GM12878 (cell line): ENCODE data around the gene IL17RB. TPM values are rescaled to one million over a fixed set of nuclear protein-coding genes. Genes with fewer than 3 reads are reported as not detected.

ENCODE experiments used
- ATAC-seq: fragments of 200-7000 bp; cut with Tn5 transposase; 3 replicates; pipeline ENCODE4 v1.9.1; 2020; ENCODE audit warnings: mild to moderate bottlenecking, moderate library complexity
- BruUV-seq: library from RNA; stranded (reverse); fragments of 400-500 nt; replicated peaks from 2 replicates; lab custom pipeline; 2021; lab: Mats Ljungman, UMichigan
- CTCF ChIA-PET: fragments of 300-600 bp; sonication (Branson Sonifier 250); formaldehyde crosslinking; extraction: SDS; loops from one replicate; lab custom pipeline; 2021; ENCODE audit warnings: inconsistent platforms; lab: Yijun Ruan, JAX
- POLR2A ChIA-PET: fragments of 350-600 bp; formaldehyde crosslinking; extraction: SDS; loops from one replicate; lab custom pipeline; 2021; ENCODE audit warnings: inconsistent platforms; lab: Charles Lee
- RAD21 ChIA-PET: fragments of 300-600 bp; sonication (Branson Sonifier 250); formaldehyde crosslinking; loops from one replicate; lab custom pipeline; 2023; ENCODE audit warnings: antibody characterized with exemption; ENCODE audit not compliant: unreplicated experiment; lab: Charles Lee
- SMC1A ChIA-PET: fragments of 300-600 bp; sonication (Branson Sonifier 250); formaldehyde crosslinking; loops from one replicate; lab custom pipeline; 2023; ENCODE audit not compliant: unreplicated experiment, uncharacterized antibody; lab: Charles Lee
- DNase-seq: peaks from one replicate; pipeline ENCODE4 v3.0.0-alpha.2; 2011; ENCODE audit warnings: low read depth, low spot score
- FAIRE-seq: peaks from 3 replicates; lab custom pipeline; 2011; peaks lifted over from hg19 to GRCh38; lab: Jason Lieb, UNC
- H2AFZ ChIP-seq: 2 replicates; pipeline ENCODE4 v1.6.0; 2011; ENCODE audit warnings: low read depth, low read length, control low read depth; ENCODE audit not compliant: control insufficient read depth
- H3K27ac ChIP-seq: 2 replicates; pipeline ENCODE4 v1.5.1; 2011; ENCODE audit warnings: control low read depth; ENCODE audit not compliant: control insufficient read depth, insufficient read depth
- H3K27me3 ChIP-seq, 2 experiments: replicated peaks in 1 of 2; 2 replicates each; pipeline versions ENCODE4 v1.6.0 to v1.6.1; 2011; ENCODE audit warnings: low read length in 1 of 2; ENCODE audit not compliant: control insufficient read depth in 2 of 2, insufficient read depth in 2 of 2
- H3K36me3 ChIP-seq, 2 experiments: 2 replicates each; pipeline ENCODE4 v1.5.1; 2011; ENCODE audit warnings: low read length in 1 of 2; ENCODE audit not compliant: control insufficient read depth in 2 of 2, insufficient read depth in 2 of 2
- H3K4me1 ChIP-seq: 2 replicates; pipeline ENCODE4 v1.6.1; 2011; ENCODE audit warnings: mild to moderate bottlenecking, low read length, moderate library complexity, mixed read lengths; ENCODE audit not compliant: control insufficient read depth, insufficient read depth
- H3K4me2 ChIP-seq: 2 replicates; pipeline ENCODE4 v1.6.0; 2011; ENCODE audit warnings: control low read depth; ENCODE audit not compliant: control insufficient read depth, insufficient read depth
- H3K4me3 ChIP-seq: fragments of 200-600 bp; sonication (generic); 2 replicates; pipeline ENCODE4 v1.5.1; 2016
- H3K79me2 ChIP-seq: 2 replicates; pipeline ENCODE4 v1.6.0; 2011; ENCODE audit warnings: low read length; ENCODE audit not compliant: control insufficient read depth, insufficient read depth
- H3K9ac ChIP-seq: 2 replicates; pipeline ENCODE4 v1.8.0; 2011; ENCODE audit warnings: low read length, control low read depth, mixed read lengths; ENCODE audit not compliant: control insufficient read depth, insufficient read depth
- H3K9me3 ChIP-seq: replicated peaks from 3 replicates; pipeline ENCODE4 v1.5.1; 2011; ENCODE audit warnings: mild to moderate bottlenecking, low read length; ENCODE audit not compliant: control insufficient read depth, insufficient read depth
- H4K20me1 ChIP-seq: 2 replicates; pipeline ENCODE4 v1.6.0; 2011; ENCODE audit not compliant: control insufficient read depth, insufficient read depth
- ATF2 ChIP-seq: IDR thresholded peaks from 2 replicates; pipeline ENCODE4 v1.6.1; 2012; ENCODE audit warnings: low read length, inconsistent platforms
- BCL11A ChIP-seq: IDR thresholded peaks from 2 replicates; pipeline ENCODE4 v1.6.1; 2011; ENCODE audit warnings: low read depth, low read length
- BCLAF1 ChIP-seq: fragments of 450-650 bp; IDR thresholded peaks from 2 replicates; pipeline ENCODE4 v1.6.1; 2017; ENCODE audit warnings: antibody characterized with exemption, mild to moderate bottlenecking, moderate library complexity
- JUND ChIP-seq: IDR thresholded peaks from 2 replicates; pipeline ENCODE4 v1.6.1; 2012; ENCODE audit warnings: low read depth, mild to moderate bottlenecking, low read length, improper control_type of control experiment, moderate library complexity
- LARP7 ChIP-seq: fragments of 450-650 bp; IDR thresholded peaks from 2 replicates; pipeline ENCODE4 v1.6.1; 2017; ENCODE audit warnings: mild to moderate bottlenecking
- NKRF ChIP-seq: fragments of 450-650 bp; conservative IDR thresholded peaks from 2 replicates; pipeline ENCODE4 v1.6.1; 2017; ENCODE audit warnings: mild to moderate bottlenecking, moderate library complexity
- NRF1 ChIP-seq: conservative IDR thresholded peaks from 2 replicates; pipeline ENCODE4 v1.6.1; 2011; ENCODE audit warnings: mild to moderate bottlenecking, low read depth, low read length, improper control_type of control experiment
- RFX5 ChIP-seq: IDR thresholded peaks from 2 replicates; pipeline ENCODE4 v1.6.1; 2011; ENCODE audit warnings: low read depth, low read length, improper control_type of control experiment
- SIN3A ChIP-seq: IDR thresholded peaks from 2 replicates; pipeline ENCODE4 v1.6.1; 2012; ENCODE audit warnings: low read depth, low read length, improper control_type of control experiment
- STAT1 ChIP-seq: fragments of 450-650 bp; conservative IDR thresholded peaks from 2 replicates; pipeline ENCODE4 v1.6.1; 2014; ENCODE audit warnings: antibody characterized with exemption, mild to moderate bottlenecking
- STAT3 ChIP-seq: IDR thresholded peaks from 2 replicates; pipeline ENCODE4 v1.6.1; 2011; ENCODE audit warnings: low read depth, low read length, improper control_type of control experiment
- WGBS: methylation state at CpG from one replicate; pipeline ENCODE4 v1.1.6; 2016; ENCODE audit warnings: low lambda C conversion rate; ENCODE audit not compliant: insufficient replicate concordance, insufficient coverage; ENCODE audit errors: missing lambda C conversion rate; 5-methylcytosine and 5-hydroxymethylcytosine counted together
- in situ Hi-C: fragments of 300-500 bp; cut with MboI; formaldehyde crosslinking; loops from 9 replicates; pipeline ENCODE4 v1.14.3; 2018; ENCODE audit warnings: mixed read lengths
- intact Hi-C: fragments of 100-400 bp; cut with micrococcal nuclease; formaldehyde crosslinking; loops from one replicate; pipeline ENCODE4 v1.14.2; 2022; ENCODE audit not compliant: unreplicated experiment
- polyA plus RNA-seq, 11 experiments: library from polyadenylated mRNA; depleted of rRNA in 4 of 11; unstranded in 6 of 11; stranded (reverse) in 5 of 11; fragments of >200 nt; fragmentation: Nextera tagmentation in 4 of 11; fragmentation: Illumina TruSeq in 1 of 11; extraction: Ambion mirVana in 4 of 11; extraction: Trizol in 1 of 11; gene quantifications; 1 replicate in 1 of 11; 2 replicates in 10 of 11; pipeline versions ENCODE4 v1.2.1 to v1.2.3, GENCODE V29; 2011 to 2016; ENCODE audit warnings: inconsistent platforms in 2 of 11, missing spikeins in 2 of 11, low read depth in 1 of 11
- total RNA-seq, 4 experiments: library from RNA; depleted of rRNA in 3 of 4; stranded (reverse); fragments of >200 nt in 3 of 4; fragmentation: Illumina TruSeq in 1 of 4; extraction: Trizol in 1 of 4; gene quantifications; 2 replicates each; pipeline versions ENCODE4 v1.2.1 to v1.2.3, GENCODE V29; 2013 to 2021

IL17RB gene
- total and polyA plus RNA-seq, 10 of the 15 experiments (the other 5 are each of a cell fraction or from before 2014, with no cell fraction given) = 1.9 to 17.2 (median 2.9) TPM

GRCh38 chr3:53821631-53822121 lies 24.7 kb upstream of the IL17RB start:
- no peak for TF ChIP-seq BCLAF1
- TF ChIP-seq JUND = no peak
- no peak for TF ChIP-seq STAT3
- TF ChIP-seq, all 136 proteins: peak for 0
- in situ Hi-C loops (no loop called here), intact Hi-C loops (no loop called here)
- no peaks in the 10 kb centered on the region for H3K4me1 ChIP-seq
- no peaks in the 10 kb centered on the region for H3K9me3 ChIP-seq
- ATAC-seq (peak; percentile 65), DNase-seq (no peak), FAIRE-seq (no peak)
- no peak overlapping the region for H2AFZ ChIP-seq
- ChIA-PET CTCF (interaction anchor here (0.5 to 1.0 kb wide), 3 partner anchors 10 to 458 kb away, joined by 3 read pairs; no protein-coding TSS in a partner anchor), RAD21 (no interaction called here), SMC1A (no interaction called here), POLR2A (interaction anchor here (1.0 kb wide), 1 partner anchor 24 kb away, joined by 3 read pairs; no protein-coding TSS in a partner anchor)
- no peak overlapping the region for H3K4me2 ChIP-seq
- no TSS peak for BruUV-seq
- no peak overlapping the region for H3K27ac ChIP-seq
- H3K4me3 ChIP-seq = no peak overlapping the region
- H3K27me3 ChIP-seq = no peaks in the 10 kb centered on the region
- peaks cover 4% of the 10 kb centered on the region in 2 experiments; a peak in 3 of 4 replicates for H3K36me3 ChIP-seq
- H3K79me2 ChIP-seq = no peaks in the 10 kb centered on the region
- H3K9ac ChIP-seq = no peak overlapping the region
- no peaks in the 10 kb centered on the region for H4K20me1 ChIP-seq
- WGBS = 25% methylated on average over 5 of the region's 5 CpGs

GRCh38 chr3:53822331-53822741 lies 24.0 kb upstream of the IL17RB start:
- ChIA-PET SMC1A (no interaction called here), RAD21 (no interaction called here), POLR2A (interaction anchor here (1.0 kb wide), 1 partner anchor 23 kb away, joined by 3 read pairs; no protein-coding TSS in a partner anchor), CTCF (interaction anchor here (0.5 to 1.0 kb wide), 2 partner anchors 22 to 459 kb away, joined by 3 read pairs; no protein-coding TSS in a partner anchor)
- Histone ChIP-seq H2AFZ (no peak overlapping the region), H3K4me3 (no peak overlapping the region), H4K20me1 (no peaks in the 10 kb centered on the region), H3K36me3 (peaks cover 2 to 4% of the 10 kb centered on the region in 2 experiments; a peak in 3 of 4 replicates), H3K4me1 (no peaks in the 10 kb centered on the region), H3K4me2 (no peak overlapping the region), H3K9me3 (no peaks in the 10 kb centered on the region), H3K79me2 (no peaks in the 10 kb centered on the region), H3K9ac (no peak overlapping the region), H3K27me3 (no peaks in the 10 kb centered on the region), H3K27ac (no peak overlapping the region)
- intact Hi-C loops = no loop called here
- BruUV-seq = no TSS peak
- FAIRE-seq (no peak), ATAC-seq (no peak), DNase-seq (no peak)
- WGBS = 51% methylated on average over 14 of the region's 14 CpGs
- in situ Hi-C loops = no loop called here
- TF ChIP-seq ATF2 (no peak), NKRF (no peak), NRF1 (no peak), LARP7 (no peak), SIN3A (no peak), BCL11A (no peak), STAT1 (no peak), RFX5 (no peak)
